ENCODE results near the gene NEDD1. TPM values are rescaled to one million over a fixed set of nuclear protein-coding genes. Genes with fewer than 3 reads are reported as not detected.

Gene NEDD1
- total RNA-seq, 1 donor from 2014 or later, result 37.2 TPM

DNA sequence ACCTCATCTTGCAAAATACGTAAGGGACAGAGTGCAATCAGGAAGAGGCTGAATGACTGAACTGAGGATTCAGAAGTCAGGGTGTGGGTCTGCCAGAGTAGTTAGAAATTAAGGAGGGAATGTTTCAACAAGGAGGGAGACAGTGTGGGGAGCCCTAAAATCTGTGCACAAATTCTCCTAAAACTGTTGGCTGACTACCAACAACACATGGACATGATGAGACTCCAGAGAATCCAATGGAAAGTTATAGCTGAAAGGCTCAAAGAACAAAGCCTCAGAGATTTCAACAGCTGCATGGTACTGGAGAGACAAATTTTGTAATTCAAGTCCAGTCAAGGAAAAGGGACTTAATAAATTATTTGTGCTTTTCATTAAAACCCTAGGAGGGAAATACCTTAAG, 36.1 kb upstream of the NEDD1 start:
- TF ChIP-seq, protein P1, sequence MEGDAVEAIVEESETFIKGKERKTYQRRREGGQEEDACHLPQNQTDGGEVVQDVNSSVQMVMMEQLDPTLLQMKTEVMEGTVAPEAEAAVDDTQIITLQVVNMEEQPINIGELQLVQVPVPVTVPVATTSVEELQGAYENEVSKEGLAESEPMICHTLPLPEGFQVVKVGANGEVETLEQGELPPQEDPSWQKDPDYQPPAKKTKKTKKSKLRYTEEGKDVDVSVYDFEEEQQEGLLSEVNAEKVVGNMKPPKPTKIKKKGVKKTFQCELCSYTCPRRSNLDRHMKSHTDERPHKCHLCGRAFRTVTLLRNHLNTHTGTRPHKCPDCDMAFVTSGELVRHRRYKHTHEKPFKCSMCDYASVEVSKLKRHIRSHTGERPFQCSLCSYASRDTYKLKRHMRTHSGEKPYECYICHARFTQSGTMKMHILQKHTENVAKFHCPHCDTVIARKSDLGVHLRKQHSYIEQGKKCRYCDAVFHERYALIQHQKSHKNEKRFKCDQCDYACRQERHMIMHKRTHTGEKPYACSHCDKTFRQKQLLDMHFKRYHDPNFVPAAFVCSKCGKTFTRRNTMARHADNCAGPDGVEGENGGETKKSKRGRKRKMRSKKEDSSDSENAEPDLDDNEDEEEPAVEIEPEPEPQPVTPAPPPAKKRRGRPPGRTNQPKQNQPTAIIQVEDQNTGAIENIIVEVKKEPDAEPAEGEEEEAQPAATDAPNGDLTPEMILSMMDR (conservative IDR thresholded peaks at IDR 0.05; ENCODE audit: low read depth, low read length), result no peak

DNA sequence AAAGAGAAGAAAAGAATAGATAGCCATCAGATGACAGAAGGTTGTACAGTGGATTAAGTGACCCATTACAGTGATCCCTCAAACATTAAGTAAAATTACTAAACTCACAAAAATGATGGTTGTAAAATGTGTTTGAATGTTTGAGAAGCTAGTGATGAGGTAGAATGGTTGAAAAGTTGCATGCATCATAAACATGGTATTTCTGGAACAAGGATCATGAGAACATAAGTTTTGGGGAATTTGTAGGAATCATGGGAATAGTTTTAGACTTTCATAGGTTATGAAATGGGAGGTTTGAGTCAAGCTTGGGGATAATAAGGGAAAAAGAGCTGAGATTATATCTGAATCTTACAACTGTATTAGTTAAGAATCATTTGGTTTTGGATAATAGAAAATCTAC, 34.1 kb upstream of the NEDD1 start:
- H3K4me3 ChIP-seq (ENCODE audit: low read depth, low read length), result no peak overlapping the region
- TF ChIP-seq, protein P1 (conservative IDR thresholded peaks at IDR 0.05; ENCODE audit: low read depth, low read length), result no peak
- DNase-seq (ENCODE audit: low read depth), result no peak

More for the DNA sequence above, 36.1 kb upstream of the NEDD1 start:
- no peak for DNase-seq (ENCODE audit: low read depth)
- no peak overlapping the region for H3K4me3 ChIP-seq (ENCODE audit: low read depth, low read length)

GRCh38 chr12:96874211-96874610, 32.8 kb upstream of the NEDD1 start:
- H3K4me3 ChIP-seq (ENCODE audit: low read depth, low read length), result no peak overlapping the region
- DNase-seq (ENCODE audit: low read depth), result no peak
- TF ChIP-seq, protein P1 (conservative IDR thresholded peaks at IDR 0.05; ENCODE audit: low read depth, low read length), result no peak

DNA sequence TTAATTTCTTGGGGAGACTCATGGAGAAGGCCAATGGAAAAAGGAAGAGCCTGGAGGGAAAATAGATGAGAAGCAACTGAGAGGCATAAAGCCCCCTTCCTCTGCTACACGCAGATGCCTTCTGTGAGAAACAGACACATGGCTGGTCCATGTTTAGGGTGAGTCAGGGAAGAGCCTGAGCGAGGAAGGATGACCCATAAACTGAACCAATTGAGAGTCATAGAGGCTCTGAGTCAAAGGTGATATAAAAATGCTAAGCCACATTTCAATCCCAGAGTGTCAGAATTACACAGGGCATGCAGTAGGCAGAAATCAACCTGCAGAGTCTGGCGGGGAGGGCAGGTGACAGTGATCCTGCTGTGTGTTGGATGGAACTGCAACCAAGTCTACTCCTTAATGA, 30.1 kb upstream of the NEDD1 start:
- no peak overlapping the region for H3K4me3 ChIP-seq (ENCODE audit: low read depth, low read length)
- no peak for DNase-seq (ENCODE audit: low read depth)
- TF ChIP-seq, protein P1 (conservative IDR thresholded peaks at IDR 0.05; ENCODE audit: low read depth, low read length), result no peak

DNA sequence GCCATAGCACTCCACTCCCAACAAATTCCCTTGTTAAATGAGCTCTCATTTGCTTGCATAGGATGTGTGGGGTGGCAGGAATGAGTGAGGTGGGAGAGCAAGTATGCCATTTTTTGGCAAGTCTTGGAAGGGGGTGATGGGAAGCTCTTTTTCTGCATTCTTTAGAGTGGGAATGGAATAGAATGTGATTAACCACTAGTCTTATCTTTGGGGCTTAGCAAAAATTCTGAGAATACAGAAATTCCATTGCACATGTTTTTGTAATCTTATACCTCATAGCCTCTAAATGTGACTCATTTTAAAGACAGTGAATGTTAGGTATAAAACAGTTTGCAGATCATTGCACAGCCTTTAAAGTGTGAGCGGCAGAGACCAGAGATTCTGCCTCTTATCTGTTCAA, 28.4 kb upstream of the NEDD1 start:
- DNase-seq (ENCODE audit: low read depth), result no peak
- TF ChIP-seq, protein P1 (conservative IDR thresholded peaks at IDR 0.05; ENCODE audit: low read depth, low read length), result no peak

GRCh38 chr12:96879301-96879700, 27.8 kb upstream of the NEDD1 start:
- no peak for DNase-seq (ENCODE audit: low read depth)
- TF ChIP-seq, protein P1 (conservative IDR thresholded peaks at IDR 0.05; ENCODE audit: low read depth, low read length), result no peak
- no peak overlapping the region for H3K4me3 ChIP-seq (ENCODE audit: low read depth, low read length)

More for the DNA sequence above, 28.4 kb upstream of the NEDD1 start:
- no peak overlapping the region for H3K4me3 ChIP-seq (ENCODE audit: low read depth, low read length)

DNA sequence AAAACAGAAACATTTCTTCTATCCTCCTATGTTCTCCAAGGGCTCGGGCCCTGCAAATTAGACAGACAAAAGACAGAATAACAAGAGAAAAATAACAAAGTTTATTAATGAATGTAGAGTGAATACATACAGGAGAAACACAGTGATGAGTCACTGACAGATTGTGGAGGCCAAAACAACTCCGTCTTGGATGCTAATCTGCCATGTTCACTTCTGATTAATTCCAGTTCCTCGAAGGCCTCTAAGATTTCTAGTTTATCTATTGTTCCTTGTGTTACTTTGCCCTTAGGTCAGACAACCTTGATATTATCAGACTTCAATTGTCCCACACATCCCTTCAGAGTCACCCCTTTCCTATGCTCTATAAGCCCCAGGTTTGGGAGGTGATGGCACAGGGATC, 26.8 kb upstream of the NEDD1 start:
- TF ChIP-seq, protein P1 (conservative IDR thresholded peaks at IDR 0.05; ENCODE audit: low read depth, low read length), result no peak
- H3K4me3 ChIP-seq (ENCODE audit: low read depth, low read length), result no peak overlapping the region
- no peak for DNase-seq (ENCODE audit: low read depth)

Data from epithelial cell of proximal tubule (primary cell).